IMR-90 (cell line): Measurements from ENCODE around the gene ZMYND10. TPM values are rescaled to one million over a fixed set of nuclear protein-coding genes. Genes with fewer than 3 reads are reported as not detected.

Experiments
- ATAC-seq: fragments of 200-7000 bp; cut with Tn5 transposase; 2 replicates; pipeline ENCODE4 v1.9.1; 2020; ENCODE audit warnings: low read depth, mild to moderate bottlenecking, moderate library complexity
- BruUV-seq: library from RNA; stranded (reverse); fragments of 400-500 nt; replicated peaks from 2 replicates; lab custom pipeline; 2021; lab: Mats Ljungman, UMichigan
- CTCF ChIA-PET: fragments of 300-600 bp; formaldehyde crosslinking; extraction: SDS; loops from one replicate; lab custom pipeline; 2021; ENCODE audit warnings: antibody characterized with exemption; lab: Yijun Ruan, JAX
- POLR2A ChIA-PET: fragments of 300-600 bp; sonication (Branson Sonifier 250); formaldehyde crosslinking; loops from one replicate; lab custom pipeline; 2022; ENCODE audit warnings: antibody characterized with exemption; ENCODE audit not compliant: unreplicated experiment; lab: Charles Lee
- DNase-seq: peaks from one replicate; pipeline ENCODE4 v3.0.0; 2013
- H2AFZ ChIP-seq: replicated peaks from 2 replicates; pipeline ENCODE3; 2013; ENCODE audit warnings: low read length, mild to moderate bottlenecking; ENCODE audit not compliant: poor library complexity
- H2AK5ac ChIP-seq: 2 replicates; pipeline ENCODE4 v1.6.1; 2013; ENCODE audit warnings: low read depth, low read length, inconsistent platforms
- H2AK9ac ChIP-seq: replicated peaks from 2 replicates; pipeline ENCODE3; 2013; ENCODE audit warnings: mild to moderate bottlenecking, low read depth, low read length, moderate library complexity; ENCODE audit not compliant: poor library complexity
- H2BK120ac ChIP-seq: 2 replicates; pipeline ENCODE4 v1.6.1; 2013; ENCODE audit warnings: low read depth, low read length, inconsistent platforms
- H2BK15ac ChIP-seq: 3 replicates; pipeline ENCODE4 v1.6.1; 2013; ENCODE audit warnings: low read depth, low read length, inconsistent platforms
- H2BK20ac ChIP-seq: 2 replicates; pipeline ENCODE4 v1.6.1; 2013; ENCODE audit warnings: low read depth, mild to moderate bottlenecking, inconsistent platforms, low read length, moderate library complexity
- H2BK5ac ChIP-seq: 2 replicates; pipeline ENCODE4 v1.6.1; 2013; ENCODE audit warnings: mild to moderate bottlenecking, low read depth, low read length, inconsistent platforms; ENCODE audit not compliant: poor library complexity, severe bottlenecking
- H3K14ac ChIP-seq: replicated peaks from 2 replicates; pipeline ENCODE4 v1.6.1; 2013; ENCODE audit warnings: low read depth, low read length, inconsistent platforms
- H3K18ac ChIP-seq: 2 replicates; pipeline ENCODE4 v1.6.1; 2013; ENCODE audit warnings: low read depth, low read length, control low read depth
- H3K23ac ChIP-seq: 2 replicates; pipeline ENCODE4 v1.6.1; 2013; ENCODE audit warnings: low read depth, low read length, inconsistent platforms
- H3K27ac ChIP-seq: 2 replicates; pipeline ENCODE4 v1.5.1; 2013; ENCODE audit warnings: mild to moderate bottlenecking, control low read depth, low read length; ENCODE audit not compliant: insufficient read depth
- H3K27me3 ChIP-seq: 2 replicates; pipeline ENCODE4 v1.6.1; 2013; ENCODE audit warnings: low read length; ENCODE audit not compliant: control insufficient read depth, insufficient read depth
- H3K36me3 ChIP-seq: 2 replicates; pipeline ENCODE4 v1.6.1; 2013; ENCODE audit warnings: low read length, mixed read lengths; ENCODE audit not compliant: control insufficient read depth, insufficient read depth
- H3K4ac ChIP-seq: 2 replicates; pipeline ENCODE4 v1.6.1; 2013; ENCODE audit warnings: low read depth, low read length, inconsistent platforms
- H3K4me1 ChIP-seq: 2 replicates; pipeline ENCODE4 v1.6.1; 2013; ENCODE audit warnings: low read length, mixed read lengths; ENCODE audit not compliant: control insufficient read depth, insufficient read depth
- H3K4me2 ChIP-seq: 2 replicates; pipeline ENCODE4 v1.6.1; 2013; ENCODE audit warnings: low read depth, mild to moderate bottlenecking, control low read depth, low read length, moderate library complexity
- H3K4me3 ChIP-seq: 2 replicates; pipeline ENCODE4 v1.5.1; 2013; ENCODE audit warnings: low read depth, mild to moderate bottlenecking, control low read depth, low read length, moderate library complexity; ENCODE audit not compliant: insufficient read depth
- H3K56ac ChIP-seq: 2 replicates; pipeline ENCODE4 v1.6.1; 2013; ENCODE audit warnings: low read length, inconsistent platforms; ENCODE audit not compliant: insufficient read depth; ENCODE audit errors: extremely low read depth
- H3K79me1 ChIP-seq, 2 experiments: 2 replicates each; pipeline ENCODE4 v1.6.1; 2013; ENCODE audit warnings: low read length in 2 of 2, inconsistent platforms in 1 of 2, low read depth in 1 of 2
- H3K9ac ChIP-seq: 2 replicates; pipeline ENCODE4 v1.6.1; 2013; ENCODE audit warnings: low read depth, low read length, control low read depth
- H3K9me1 ChIP-seq: 2 replicates; pipeline ENCODE4 v1.6.1; 2013; ENCODE audit warnings: low read length, inconsistent platforms; ENCODE audit not compliant: insufficient read depth
- H3K9me3 ChIP-seq: 2 replicates; pipeline ENCODE4 v1.6.1; 2013; ENCODE audit warnings: low read length; ENCODE audit not compliant: control insufficient read depth, insufficient read depth
- H4K20me1 ChIP-seq: 2 replicates; pipeline ENCODE4 v1.6.1; 2013; ENCODE audit warnings: low read length, inconsistent platforms; ENCODE audit not compliant: insufficient read depth
- H4K5ac ChIP-seq: 2 replicates; pipeline ENCODE4 v1.6.1; 2013; ENCODE audit warnings: mild to moderate bottlenecking, low read depth, low read length, control low read depth
- H4K8ac ChIP-seq, 2 experiments: 2 replicates each; pipeline ENCODE4 v1.6.1; 2013; ENCODE audit warnings: low read depth in 2 of 2, low read length in 2 of 2, control low read depth in 1 of 2, inconsistent platforms in 1 of 2
- H4K91ac ChIP-seq: 2 replicates; pipeline ENCODE4 v1.6.1; 2013; ENCODE audit warnings: low read depth, low read length, inconsistent platforms; ENCODE audit not compliant: insufficient read depth
- CEBPB ChIP-seq: IDR thresholded peaks from 2 replicates; pipeline ENCODE4 v1.6.1; 2012; ENCODE audit warnings: low read depth, low read length, improper control_type of control experiment
- RCOR1 ChIP-seq: IDR thresholded peaks from 2 replicates; pipeline ENCODE4 v1.6.1; 2012; ENCODE audit warnings: mild to moderate bottlenecking, low read length, improper control_type of control experiment; ENCODE audit not compliant: insufficient replicate concordance
- SMC3 ChIP-seq: fragments of 150-350 bp; IDR thresholded peaks from 2 replicates; pipeline ENCODE4 v1.6.1; 2016; ENCODE audit warnings: low read depth, mild to moderate bottlenecking, antibody characterized with exemption, low read length, moderate library complexity
- WGBS, 2 experiments: methylation state at CpG; one replicate each; pipeline versions ENCODE4 v1.1.5 to v1.1.7; 2013; ENCODE audit warnings: missing lambda C conversion rate in 2 of 2; ENCODE audit not compliant: insufficient read length in 1 of 2; ENCODE audit errors: extremely low coverage in 2 of 2; 5-methylcytosine and 5-hydroxymethylcytosine counted together
- dilution Hi-C: fragments of 300-500 bp; cut with HindIII; formaldehyde crosslinking; loops from one replicate; pipeline ENCODE4 v1.14.3; 2018; ENCODE audit warnings: low sequenced_read_pairs; ENCODE audit not compliant: unreplicated experiment
- in situ Hi-C: fragments of 300-500 bp; cut with MboI; formaldehyde crosslinking; loops from 3 replicates; pipeline ENCODE4 v1.14.3; 2019; ENCODE audit warnings: low sequenced_read_pairs, inconsistent platforms, mixed read lengths
- intact Hi-C: fragments of 100-400 bp; cut with micrococcal nuclease; formaldehyde crosslinking; loops from 2 replicates; pipeline ENCODE4 v1.10.0; 2022
- polyA plus RNA-seq, 3 experiments: library from polyadenylated mRNA; depleted of rRNA; stranded (reverse); fragments of >200 nt; gene quantifications; 2 replicates each; pipeline ENCODE4 v1.2.3, GENCODE V29; 2012; ENCODE audit warnings: low replicate concordance in 1 of 3
- total RNA-seq: library from RNA; depleted of rRNA; stranded (reverse); fragments of >200 nt; gene quantifications from 2 replicates; pipeline ENCODE4 v1.2.3, GENCODE V29; 2012

Gene ZMYND10
- total and polyA plus RNA-seq, 2 of the 4 experiments (the other 2 are of a cell fraction): 1.1 to 1.4 TPM

GRCh38 chr3:50345008-50345407 is 524 bp downstream of the ZMYND10 start:
- DNase-seq (no peak), ATAC-seq (no peak)
- TF ChIP-seq SMC3: no peak
- TF ChIP-seq CEBPB: no peak
- TF ChIP-seq RCOR1: no peak
- H2BK5ac ChIP-seq: no peak overlapping the region
- no peaks in the 10 kb centered on the region; the same call in none of the 2 replicates for H3K9me1 ChIP-seq
- in situ Hi-C loops (loop anchor here (5.0 to 25.0 kb wide), 4 partner anchors 202 to 1817 kb away; partner anchors contain the start of genes ABHD14B, GPR62, MANF and PCBP4), intact Hi-C loops (loop anchor here (5.0 kb wide), 1 partner anchor 1042 kb away; the partner anchor contains the start of gene MANF), dilution Hi-C loops (no loop called here)
- H3K56ac ChIP-seq: no peak overlapping the region
- CTCF ChIA-PET: interaction anchor here (0.6 kb wide), 1 partner anchor 197 kb away, joined by 5 read pairs; no protein-coding TSS in a partner anchor
- H3K23ac ChIP-seq: no peak overlapping the region
- H2AK5ac ChIP-seq: no peak overlapping the region
- H4K20me1 ChIP-seq: peaks cover 2% of the 10 kb centered on the region
- no peak overlapping the region for H3K9ac ChIP-seq
- no peaks in the 10 kb centered on the region for H3K27me3 ChIP-seq
- H3K4me2 ChIP-seq: peak overlapping the region; percentile 99
- H3K36me3 ChIP-seq: peaks cover 9% of the 10 kb centered on the region; the same call in 1 of the 2 replicates
- no peak overlapping the region for H4K8ac ChIP-seq
- no peak overlapping the region for H2BK15ac ChIP-seq
- H3K4ac ChIP-seq: no peak overlapping the region
- H3K4me1 ChIP-seq: peaks cover 15% of the 10 kb centered on the region
- peak overlapping the region; percentile 95 for H2AFZ ChIP-seq
- no peak overlapping the region for H3K14ac ChIP-seq
- POLR2A ChIA-PET: no interaction called here
- H3K79me1 ChIP-seq: peaks cover 9 to 20% of the 10 kb centered on the region in 2 experiments
- H3K4me3 ChIP-seq: peak overlapping the region; percentile 48; the same call in 1 of the 2 replicates
- WGBS, 2 experiments: 100% methylated on average over 1 of the region's 8 CpGs; no CpG with 5 or more reads in 1 of the 2 experiments
- no peak overlapping the region for H4K5ac ChIP-seq
- no peak overlapping the region for H2BK120ac ChIP-seq
- H4K91ac ChIP-seq: no peak overlapping the region
- H2BK20ac ChIP-seq: no peak overlapping the region
- H3K18ac ChIP-seq: no peak overlapping the region
- no TSS peak for BruUV-seq
- no peaks in the 10 kb centered on the region for H3K9me3 ChIP-seq
- no peak overlapping the region for H3K27ac ChIP-seq
- no peak overlapping the region for H2AK9ac ChIP-seq
